ENCODE results near the gene STAM2.
"Not testable (repeated sequence)": the region's sequence is repeated elsewhere in the genome, so short reads cannot be mapped to it uniquely, and the experiment has no call there.

DNA sequence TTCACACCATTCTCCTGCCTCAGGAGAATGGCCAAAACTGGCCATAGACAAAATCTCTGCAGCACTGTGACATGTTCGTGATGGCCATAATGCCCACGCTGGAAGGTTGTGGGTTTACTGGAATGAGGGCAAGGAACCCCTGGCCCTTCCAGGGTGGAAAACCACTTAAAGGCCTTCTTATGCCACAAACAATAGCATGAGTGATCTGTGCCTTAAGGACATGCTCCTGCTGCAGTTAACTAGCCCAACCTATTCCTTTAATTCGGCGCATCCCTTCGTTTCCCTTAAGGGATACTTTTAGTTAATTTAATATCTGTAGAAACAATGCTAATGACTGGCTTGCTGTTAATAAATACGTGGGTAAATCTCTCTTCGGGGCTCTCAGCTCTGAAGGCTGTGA is 2.1 kb upstream of the STAM2 start:
- TF ChIP-seq, protein P1, sequence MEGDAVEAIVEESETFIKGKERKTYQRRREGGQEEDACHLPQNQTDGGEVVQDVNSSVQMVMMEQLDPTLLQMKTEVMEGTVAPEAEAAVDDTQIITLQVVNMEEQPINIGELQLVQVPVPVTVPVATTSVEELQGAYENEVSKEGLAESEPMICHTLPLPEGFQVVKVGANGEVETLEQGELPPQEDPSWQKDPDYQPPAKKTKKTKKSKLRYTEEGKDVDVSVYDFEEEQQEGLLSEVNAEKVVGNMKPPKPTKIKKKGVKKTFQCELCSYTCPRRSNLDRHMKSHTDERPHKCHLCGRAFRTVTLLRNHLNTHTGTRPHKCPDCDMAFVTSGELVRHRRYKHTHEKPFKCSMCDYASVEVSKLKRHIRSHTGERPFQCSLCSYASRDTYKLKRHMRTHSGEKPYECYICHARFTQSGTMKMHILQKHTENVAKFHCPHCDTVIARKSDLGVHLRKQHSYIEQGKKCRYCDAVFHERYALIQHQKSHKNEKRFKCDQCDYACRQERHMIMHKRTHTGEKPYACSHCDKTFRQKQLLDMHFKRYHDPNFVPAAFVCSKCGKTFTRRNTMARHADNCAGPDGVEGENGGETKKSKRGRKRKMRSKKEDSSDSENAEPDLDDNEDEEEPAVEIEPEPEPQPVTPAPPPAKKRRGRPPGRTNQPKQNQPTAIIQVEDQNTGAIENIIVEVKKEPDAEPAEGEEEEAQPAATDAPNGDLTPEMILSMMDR (IDR thresholded peaks at IDR 0.05; ENCODE audit: poor library complexity), result not testable (repeated sequence)
- not testable (repeated sequence) for TF ChIP-seq EZH2 (IDR thresholded peaks at IDR 0.05; ENCODE audit: borderline replicate concordance); EZH2phosphoT487 (IDR thresholded peaks at IDR 0.05; ENCODE audit: low read depth, severe bottlenecking, unreplicated experiment)

All from hepatocyte (in vitro differentiated cells).